ENCODE measurements around the gene RRP15. TPM values are rescaled to one million over a fixed set of nuclear protein-coding genes. Genes with fewer than 3 reads are reported as not detected.
A peak's percentile ranks its signal among the peaks of the same experiment; 100 is the strongest.

Gene RRP15
- total RNA-seq, 1 experiment from 2014 or later, result 36.0 TPM

DNA sequence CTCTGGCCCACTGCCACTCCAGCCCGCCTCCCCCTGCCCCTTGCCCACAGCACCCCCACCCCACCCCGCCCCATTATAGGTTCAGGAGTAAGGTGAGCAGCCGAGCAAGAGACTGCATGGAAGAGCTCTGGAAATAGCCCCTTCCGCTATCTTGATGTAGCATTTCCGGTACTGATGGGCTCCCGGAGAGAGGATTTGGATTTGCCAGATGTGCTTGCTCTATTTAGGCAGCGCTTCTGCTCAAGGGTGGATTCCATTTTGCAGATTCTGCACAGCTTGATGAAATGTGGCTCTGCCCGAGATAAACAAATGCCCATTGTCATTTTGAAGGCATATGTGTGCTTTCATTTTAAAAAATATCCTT, 67.0 kb downstream of the RRP15 start:
- no peak overlapping the region for H3K27ac Mint-ChIP-seq
- TF ChIP-seq, protein P1, sequence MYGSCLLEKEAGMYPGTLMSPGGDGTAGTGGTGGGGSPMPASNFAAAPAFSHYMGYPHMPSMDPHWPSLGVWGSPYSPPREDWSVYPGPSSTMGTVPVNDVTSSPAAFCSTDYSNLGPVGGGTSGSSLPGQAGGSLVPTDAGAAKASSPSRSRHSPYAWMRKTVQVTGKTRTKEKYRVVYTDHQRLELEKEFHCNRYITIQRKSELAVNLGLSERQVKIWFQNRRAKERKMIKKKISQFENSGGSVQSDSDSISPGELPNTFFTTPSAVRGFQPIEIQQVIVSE (CRISPR knock-in tag; IDR thresholded peaks at IDR 0.05; ENCODE audit: borderline replicate concordance), result no peak
- H3K36me3 Mint-ChIP-seq, result no peaks in the 10 kb centered on the region
- peaks cover 60% of the 10 kb centered on the region for H3K4me1 Mint-ChIP-seq
- ATAC-seq (0 out of 2 replicates have a peak, but pooled peaks have one; percentile 3), DNase-seq (ENCODE audit: low spot score) (no peak)
- peaks cover 4% of the 10 kb centered on the region for H3K27me3 Mint-ChIP-seq (ENCODE audit: low read depth)
- H3K9me3 Mint-ChIP-seq, result no peaks in the 10 kb centered on the region
- ChIA-PET CTCF (interaction anchor here (0.6 to 4.2 kb wide), 6 partner anchors 8 to 1177 kb away, joined by 3 to 17 read pairs (median 3); no protein-coding TSS in a partner anchor), POLR2A (no interaction called here)
- no peak overlapping the region for H3K4me3 Mint-ChIP-seq

- H3K4me3 Mint-ChIP-seq, result no peak overlapping the region
- H3K27ac Mint-ChIP-seq, result no peak overlapping the region
- no peak for ATAC-seq
- TF ChIP-seq ZNF671 (CRISPR knock-in tag; IDR thresholded peaks at IDR 0.05), result no peak
- no peak for TF ChIP-seq JAZF1 (CRISPR knock-in tag; IDR thresholded peaks at IDR 0.05)
- TF ChIP-seq, protein P2, sequence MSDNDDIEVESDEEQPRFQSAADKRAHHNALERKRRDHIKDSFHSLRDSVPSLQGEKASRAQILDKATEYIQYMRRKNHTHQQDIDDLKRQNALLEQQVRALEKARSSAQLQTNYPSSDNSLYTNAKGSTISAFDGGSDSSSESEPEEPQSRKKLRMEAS (CRISPR knock-in tag; IDR thresholded peaks at IDR 0.05), result no peak
- TF ChIP-seq, protein P3, sequence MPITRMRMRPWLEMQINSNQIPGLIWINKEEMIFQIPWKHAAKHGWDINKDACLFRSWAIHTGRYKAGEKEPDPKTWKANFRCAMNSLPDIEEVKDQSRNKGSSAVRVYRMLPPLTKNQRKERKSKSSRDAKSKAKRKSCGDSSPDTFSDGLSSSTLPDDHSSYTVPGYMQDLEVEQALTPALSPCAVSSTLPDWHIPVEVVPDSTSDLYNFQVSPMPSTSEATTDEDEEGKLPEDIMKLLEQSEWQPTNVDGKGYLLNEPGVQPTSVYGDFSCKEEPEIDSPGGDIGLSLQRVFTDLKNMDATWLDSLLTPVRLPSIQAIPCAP (CRISPR knock-in tag; IDR thresholded peaks at IDR 0.05), result no peak
- TF ChIP-seq NR1H2 (CRISPR knock-in tag; IDR thresholded peaks at IDR 0.05), result no peak
- TF ChIP-seq IRF2 (CRISPR knock-in tag; IDR thresholded peaks at IDR 0.05; ENCODE audit: borderline replicate concordance, low read depth), result no peak
- ChIA-PET POLR2A (no interaction called here), CTCF (interaction anchor here (4.2 kb wide), 1 partner anchor 14 kb away, joined by 17 read pairs; no protein-coding TSS in a partner anchor)
- peaks cover 50% of the 10 kb centered on the region for H3K4me1 Mint-ChIP-seq
- H3K9me3 Mint-ChIP-seq, result no peaks in the 10 kb centered on the region
- H3K36me3 Mint-ChIP-seq, result no peaks in the 10 kb centered on the region
- no peaks in the 10 kb centered on the region for H3K27me3 Mint-ChIP-seq (ENCODE audit: low read depth)
- DNase-seq (ENCODE audit: low spot score), result no peak
Observed at GRCh38 chr1:218353656-218354055, 68.6 kb downstream of the RRP15 start.

DNA sequence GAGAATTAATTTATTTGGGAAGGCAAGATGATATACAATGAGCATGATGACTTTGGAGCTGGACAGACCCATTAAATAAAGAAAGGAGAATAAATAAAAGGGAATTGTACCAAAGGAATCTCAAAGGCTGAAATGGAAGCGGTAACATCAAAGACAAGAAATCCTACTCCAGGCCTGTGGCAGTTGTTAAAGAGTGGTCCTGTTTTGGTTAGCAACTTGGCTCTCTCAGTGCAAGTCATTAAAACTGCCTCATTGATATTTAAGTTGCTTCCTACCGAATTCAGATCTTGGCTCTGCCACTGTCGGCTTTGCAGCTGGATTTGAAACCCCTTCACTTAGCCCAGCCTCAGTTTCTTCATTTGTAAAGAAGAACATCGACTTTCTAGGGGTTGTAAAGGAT, 70.2 kb downstream of the RRP15 start:
- Mint-ChIP-seq H3K4me1 (peaks cover 46% of the 10 kb centered on the region), H3K4me3 (no peak overlapping the region), H3K9me3 (no peaks in the 10 kb centered on the region), H3K27me3 (ENCODE audit: low read depth) (no peaks in the 10 kb centered on the region), H3K36me3 (no peaks in the 10 kb centered on the region), H3K27ac (no peak overlapping the region)
- ChIA-PET CTCF (interaction anchor here (4.2 kb wide), 1 partner anchor 16 kb away, joined by 17 read pairs; no protein-coding TSS in a partner anchor), POLR2A (no interaction called here)
- DNase-seq (ENCODE audit: low spot score) (no peak), ATAC-seq (no peak)
- TF ChIP-seq, protein P2 (CRISPR knock-in tag; IDR thresholded peaks at IDR 0.05), result no peak
- no peak for TF ChIP-seq JAZF1 (CRISPR knock-in tag; IDR thresholded peaks at IDR 0.05)
- no peak for TF ChIP-seq TCF7 (CRISPR knock-in tag; IDR thresholded peaks at IDR 0.05; ENCODE audit: low read depth)
- TF ChIP-seq, protein P4, sequence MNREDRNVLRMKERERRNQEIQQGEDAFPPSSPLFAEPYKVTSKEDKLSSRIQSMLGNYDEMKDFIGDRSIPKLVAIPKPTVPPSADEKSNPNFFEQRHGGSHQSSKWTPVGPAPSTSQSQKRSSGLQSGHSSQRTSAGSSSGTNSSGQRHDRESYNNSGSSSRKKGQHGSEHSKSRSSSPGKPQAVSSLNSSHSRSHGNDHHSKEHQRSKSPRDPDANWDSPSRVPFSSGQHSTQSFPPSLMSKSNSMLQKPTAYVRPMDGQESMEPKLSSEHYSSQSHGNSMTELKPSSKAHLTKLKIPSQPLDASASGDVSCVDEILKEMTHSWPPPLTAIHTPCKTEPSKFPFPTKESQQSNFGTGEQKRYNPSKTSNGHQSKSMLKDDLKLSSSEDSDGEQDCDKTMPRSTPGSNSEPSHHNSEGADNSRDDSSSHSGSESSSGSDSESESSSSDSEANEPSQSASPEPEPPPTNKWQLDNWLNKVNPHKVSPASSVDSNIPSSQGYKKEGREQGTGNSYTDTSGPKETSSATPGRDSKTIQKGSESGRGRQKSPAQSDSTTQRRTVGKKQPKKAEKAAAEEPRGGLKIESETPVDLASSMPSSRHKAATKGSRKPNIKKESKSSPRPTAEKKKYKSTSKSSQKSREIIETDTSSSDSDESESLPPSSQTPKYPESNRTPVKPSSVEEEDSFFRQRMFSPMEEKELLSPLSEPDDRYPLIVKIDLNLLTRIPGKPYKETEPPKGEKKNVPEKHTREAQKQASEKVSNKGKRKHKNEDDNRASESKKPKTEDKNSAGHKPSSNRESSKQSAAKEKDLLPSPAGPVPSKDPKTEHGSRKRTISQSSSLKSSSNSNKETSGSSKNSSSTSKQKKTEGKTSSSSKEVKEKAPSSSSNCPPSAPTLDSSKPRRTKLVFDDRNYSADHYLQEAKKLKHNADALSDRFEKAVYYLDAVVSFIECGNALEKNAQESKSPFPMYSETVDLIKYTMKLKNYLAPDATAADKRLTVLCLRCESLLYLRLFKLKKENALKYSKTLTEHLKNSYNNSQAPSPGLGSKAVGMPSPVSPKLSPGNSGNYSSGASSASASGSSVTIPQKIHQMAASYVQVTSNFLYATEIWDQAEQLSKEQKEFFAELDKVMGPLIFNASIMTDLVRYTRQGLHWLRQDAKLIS (CRISPR knock-in tag; IDR thresholded peaks at IDR 0.05; ENCODE audit: borderline replicate concordance), result no peak
- TF ChIP-seq, protein P5, sequence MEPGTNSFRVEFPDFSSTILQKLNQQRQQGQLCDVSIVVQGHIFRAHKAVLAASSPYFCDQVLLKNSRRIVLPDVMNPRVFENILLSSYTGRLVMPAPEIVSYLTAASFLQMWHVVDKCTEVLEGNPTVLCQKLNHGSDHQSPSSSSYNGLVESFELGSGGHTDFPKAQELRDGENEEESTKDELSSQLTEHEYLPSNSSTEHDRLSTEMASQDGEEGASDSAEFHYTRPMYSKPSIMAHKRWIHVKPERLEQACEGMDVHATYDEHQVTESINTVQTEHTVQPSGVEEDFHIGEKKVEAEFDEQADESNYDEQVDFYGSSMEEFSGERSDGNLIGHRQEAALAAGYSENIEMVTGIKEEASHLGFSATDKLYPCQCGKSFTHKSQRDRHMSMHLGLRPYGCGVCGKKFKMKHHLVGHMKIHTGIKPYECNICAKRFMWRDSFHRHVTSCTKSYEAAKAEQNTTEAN (CRISPR knock-in tag; IDR thresholded peaks at IDR 0.05), result no peak
- no peak for TF ChIP-seq NFE2L1 (CRISPR knock-in tag; IDR thresholded peaks at IDR 0.05)
- no peak for TF ChIP-seq ATF2 (CRISPR knock-in tag; IDR thresholded peaks at IDR 0.05; ENCODE audit: borderline replicate concordance, low read depth)
- no peak for TF ChIP-seq PREB (CRISPR knock-in tag; IDR thresholded peaks at IDR 0.05; ENCODE audit: borderline replicate concordance)
- TF ChIP-seq AR (CRISPR knock-in tag; IDR thresholded peaks at IDR 0.05), result no peak
- no peak for TF ChIP-seq ZSCAN18 (CRISPR knock-in tag; IDR thresholded peaks at IDR 0.05)
- TF ChIP-seq TEAD1 (CRISPR knock-in tag; IDR thresholded peaks at IDR 0.05), result no peak

Measured in WTC11 (cell line).